Fibroblast of lung (primary cell): ENCODE results near the gene LRRC57. TPM values are rescaled to one million over a fixed set of nuclear protein-coding genes. Genes with fewer than 3 reads are reported as not detected.

Source experiments
- DNase-seq, 2 donors: peaks; one replicate each; pipeline versions ENCODE4 v3.0.0 to v3.0.0-alpha.2; 2010; ENCODE audit warnings: low read depth in 2 of 2
- H2AFZ ChIP-seq: 2 replicates; pipeline ENCODE4 v1.5.1; 2012; ENCODE audit warnings: low read length, control low read depth, inconsistent platforms
- H3K27ac ChIP-seq: 2 replicates; pipeline ENCODE4 v1.5.1; 2011; ENCODE audit warnings: low read length, control low read depth; ENCODE audit not compliant: insufficient read depth
- H3K27me3 ChIP-seq: 2 replicates; pipeline ENCODE4 v1.5.1; 2011; ENCODE audit warnings: mild to moderate bottlenecking, low read length; ENCODE audit not compliant: control insufficient read depth, insufficient read depth
- H3K36me3 ChIP-seq: 2 replicates; pipeline ENCODE4 v1.5.1; 2011; ENCODE audit warnings: low read length; ENCODE audit not compliant: control insufficient read depth, insufficient read depth
- H3K4me1 ChIP-seq: 2 replicates; pipeline ENCODE4 v1.5.1; 2011; ENCODE audit warnings: low read length; ENCODE audit not compliant: control insufficient read depth, insufficient read depth; ENCODE audit errors: extremely low read depth
- H3K4me2 ChIP-seq: 2 replicates; pipeline ENCODE4 v1.5.1; 2011; ENCODE audit warnings: low read length, control low read depth; ENCODE audit not compliant: insufficient read depth; ENCODE audit errors: extremely low read depth
- H3K4me3 ChIP-seq, 4 experiments: fragments of 200-600 bp in 1 of 4; sonication (generic) in 1 of 4; replicated peaks in 1 of 4; 2 replicates each; pipeline ENCODE4 v1.5.1; 2011 to 2016; ENCODE audit warnings: low read length in 4 of 4, low read depth in 3 of 4, mild to moderate bottlenecking in 3 of 4, control low read depth in 2 of 4, inconsistent platforms in 1 of 4, mixed read lengths in 1 of 4; ENCODE audit not compliant: insufficient read depth in 1 of 4; ENCODE audit errors: control extremely low read depth in 1 of 4
- H3K79me2 ChIP-seq: 2 replicates; pipeline ENCODE4 v1.5.1; 2012; ENCODE audit warnings: mild to moderate bottlenecking, low read length, inconsistent platforms; ENCODE audit not compliant: control insufficient read depth, insufficient read depth
- H3K9ac ChIP-seq: 2 replicates; pipeline ENCODE4 v1.5.1; 2011; ENCODE audit warnings: mild to moderate bottlenecking, low read length, control low read depth; ENCODE audit not compliant: insufficient read depth
- H3K9me3 ChIP-seq: 2 replicates; pipeline ENCODE4 v1.5.1; 2012; ENCODE audit warnings: low read depth, low read length; ENCODE audit not compliant: control insufficient read depth, insufficient read depth
- H4K20me1 ChIP-seq: 2 replicates; pipeline ENCODE4 v1.5.1; 2011; ENCODE audit warnings: low read length; ENCODE audit not compliant: control insufficient read depth, insufficient read depth; ENCODE audit errors: extremely low read depth
- CTCF ChIP-seq, 2 donors: IDR thresholded peaks in 1 of 2; conservative IDR thresholded peaks in 1 of 2; 1 replicate in 1 of 2; 2 replicates in 1 of 2; pipeline ENCODE4 v1.5.1; 2011 to 2012; ENCODE audit warnings: low read length in 2 of 2, control low read depth in 1 of 2, inconsistent platforms in 1 of 2, low read depth in 1 of 2, mild to moderate bottlenecking in 1 of 2
- EZH2 ChIP-seq: IDR thresholded peaks from 2 replicates; pipeline ENCODE4 v1.5.1; 2012; ENCODE audit warnings: low read length, control low read depth, mild to moderate bottlenecking; ENCODE audit errors: missing control alignments
- polyA plus RNA-seq, 2 donors: library from polyadenylated mRNA; depleted of rRNA in 1 of 2; stranded (reverse) in 1 of 2; unstranded in 1 of 2; fragments of >200 nt; gene quantifications; 2 replicates each; pipeline ENCODE4 v1.2.1, GENCODE V29; 2011 to 2012; ENCODE audit warnings: missing spikeins in 1 of 2
- total RNA-seq: library from RNA; depleted of rRNA; stranded (reverse); fragments of >200 nt; gene quantifications from 2 replicates; pipeline ENCODE4 v1.2.1, GENCODE V29; 2014

LRRC57 gene
- total and polyA plus RNA-seq, 2 donors (not counting 1 experiment from before 2014, with no cell fraction given), result 13.9 to 19.3 TPM

- Histone ChIP-seq H3K9ac (no peak overlapping the region), H3K27me3 (no peaks in the 10 kb centered on the region), H3K4me3 (no peak overlapping the region), H3K36me3 (peaks cover 3% of the 10 kb centered on the region), H3K27ac (no peak overlapping the region), H2AFZ (no peak overlapping the region), H4K20me1 (no peaks in the 10 kb centered on the region), H3K4me2 (no peak overlapping the region), H3K79me2 (no peaks in the 10 kb centered on the region), H3K9me3 (no peaks in the 10 kb centered on the region), H3K4me1 (peaks cover 2% of the 10 kb centered on the region)
- TF ChIP-seq CTCF (conservative IDR thresholded peaks at IDR 0.05 in 1 of 2, IDR thresholded peaks at IDR 0.05 in 1 of 2; ENCODE audit: low read depth in 1 of 2, low read length in 2 of 2) (no peak), EZH2 (no peak)
- no peak for DNase-seq
Observed at GRCh38 chr15:42590619-42591237, 42.1 kb upstream of the LRRC57 start.

- Histone ChIP-seq H3K9ac (no peak overlapping the region), H3K4me3 (no peak overlapping the region), H4K20me1 (no peaks in the 10 kb centered on the region), H3K4me2 (peak overlapping the region; percentile 13), H3K4me1 (peaks cover 5% of the 10 kb centered on the region), H3K27ac (no peak overlapping the region), H3K9me3 (no peaks in the 10 kb centered on the region), H2AFZ (no peak overlapping the region), H3K27me3 (no peaks in the 10 kb centered on the region), H3K36me3 (peaks cover 3% of the 10 kb centered on the region), H3K79me2 (no peaks in the 10 kb centered on the region)
- TF ChIP-seq CTCF (conservative IDR thresholded peaks at IDR 0.05 in 1 of 2, IDR thresholded peaks at IDR 0.05 in 1 of 2; ENCODE audit: low read depth in 1 of 2, low read length in 2 of 2) (no peak), EZH2 (no peak)
- peak in 1 of 2 donors; percentile 61 for DNase-seq
Observed at GRCh38 chr15:42584031-42584765, 35.6 kb upstream of the LRRC57 start.

- H3K4me1 ChIP-seq, result peaks cover 5% of the 10 kb centered on the region
- H3K27me3 ChIP-seq, result no peaks in the 10 kb centered on the region
- no peak overlapping the region for H3K4me2 ChIP-seq
- TF ChIP-seq EZH2 (no peak), CTCF (conservative IDR thresholded peaks at IDR 0.05 in 1 of 2, IDR thresholded peaks at IDR 0.05 in 1 of 2; ENCODE audit: low read depth in 1 of 2, low read length in 2 of 2) (no peak)
- peaks cover 3% of the 10 kb centered on the region for H3K36me3 ChIP-seq
- no peaks in the 10 kb centered on the region for H4K20me1 ChIP-seq
- no peak overlapping the region for H3K4me3 ChIP-seq
- no peak overlapping the region for H3K27ac ChIP-seq
- no peak overlapping the region for H3K9ac ChIP-seq
- no peak for DNase-seq
- no peaks in the 10 kb centered on the region for H3K79me2 ChIP-seq
- H3K9me3 ChIP-seq, result no peaks in the 10 kb centered on the region
- no peak overlapping the region for H2AFZ ChIP-seq
Observed at GRCh38 chr15:42582569-42583375, 34.2 kb upstream of the LRRC57 start.
